Upper lobe of left lung (tissue), 4 donors: ENCODE results near the gene PSMD5.

ENCODE experiments used
- CTCF ChIP-seq, 6 experiments: fragments of 450-650 bp in 4 of 6; fragments of 200-600 bp in 2 of 6; sonication (generic) in 2 of 6; IDR thresholded peaks; one replicate each; pipeline ENCODE4 v1.5.1; 2016 to 2019; ENCODE audit warnings: antibody characterized with exemption in 6 of 6
- POLR2AphosphoS5 ChIP-seq, 2 donors: sonication (generic); formaldehyde crosslinking; IDR thresholded peaks; one replicate each; pipeline ENCODE4 v1.5.1; 2017; ENCODE audit warnings: antibody characterized with exemption in 2 of 2

- TF ChIP-seq POLR2AphosphoS5 (IDR thresholded peaks at IDR 0.05) (no peak), CTCF (IDR thresholded peaks at IDR 0.05) (no peak)
Measured at GRCh38 chr9:120832807-120833206, 9.9 kb downstream of the PSMD5 start.
